Measurements from ENCODE around the gene SLC7A14. TPM values are rescaled to one million over a fixed set of nuclear protein-coding genes. Genes with fewer than 3 reads are reported as not detected.

SLC7A14 gene
- total RNA-seq, 1 experiment from 2014 or later: not detected

- no peaks in the 10 kb centered on the region for H3K9me3 ChIP-seq (ENCODE audit: control insufficient read depth in 1 of 2, insufficient read depth in 1 of 2, low read depth in 1 of 2, low read length in 2 of 2)
- ATAC-seq (no peak), DNase-seq (ENCODE audit: low read depth, low spot score) (no peak)
- no peak overlapping the region for H3K4me3 ChIP-seq (replicated peaks in 1 of 2; ENCODE audit: low read depth in 1 of 2, low read length in 2 of 2)
- H3K9ac ChIP-seq (ENCODE audit: low read length): no peak overlapping the region
- no peaks in the 10 kb centered on the region for H3K79me2 ChIP-seq (ENCODE audit: insufficient read depth, low read length)
- POLR2A ChIA-PET: no interaction called here
- CTCF ChIA-PET: no interaction called here
- BruUV-seq (replicated peaks): no TSS peak
- no peaks in the 10 kb centered on the region for H3K9me2 ChIP-seq (ENCODE audit: insufficient read depth)
- H3K4me1 ChIP-seq (ENCODE audit: control insufficient read depth in 1 of 2, insufficient read depth in 2 of 2, low read length in 2 of 2): no peaks in the 10 kb centered on the region
- no peaks in the 10 kb centered on the region for H3K27me3 ChIP-seq (ENCODE audit: insufficient read depth, low read length)
- H3K27ac ChIP-seq (ENCODE audit: low read depth, low read length): no peak overlapping the region
- H3K36me3 ChIP-seq (ENCODE audit: control insufficient read depth in 1 of 2, insufficient read depth in 2 of 2, low read length in 2 of 2): no peaks in the 10 kb centered on the region
- intact Hi-C loops (cut with micrococcal nuclease): no loop called here
- no peak overlapping the region for H3K4me2 ChIP-seq (ENCODE audit: low read length)
- no peak overlapping the region for H2AFZ ChIP-seq (ENCODE audit: low read depth, low read length, poor library complexity, severe bottlenecking)
- RAD21 ChIA-PET (ENCODE audit: low non-redundant PET in 1 of 2, low total read pairs in 2 of 2, uncharacterized antibody in 2 of 2, unreplicated experiment in 2 of 2): no interaction called here
- H4K20me1 ChIP-seq (ENCODE audit: insufficient read depth): no peaks in the 10 kb centered on the region
- TF ChIP-seq CEBPB (IDR thresholded peaks at IDR 0.05; ENCODE audit: low read depth) (no peak), CBX3 (IDR thresholded peaks at IDR 0.05; ENCODE audit: low read depth) (no peak), ATF3 (IDR thresholded peaks at IDR 0.05) (no peak), ZNF274 (IDR thresholded peaks at IDR 0.05; ENCODE audit: low read depth, low read length) (no peak), TCF7L2 (IDR thresholded peaks at IDR 0.05; ENCODE audit: borderline replicate concordance, extremely low read depth, insufficient read depth, insufficient read length) (no peak), SIN3A (IDR thresholded peaks at IDR 0.05; ENCODE audit: low read depth) (no peak), EGR1 (IDR thresholded peaks at IDR 0.05; ENCODE audit: low read depth) (no peak), RAD21 (IDR thresholded peaks at IDR 0.05; ENCODE audit: low read depth) (no peak), ZBTB33 (IDR thresholded peaks at IDR 0.05; ENCODE audit: extremely low read depth, insufficient replicate concordance, low read length) (no peak), ZFX (IDR thresholded peaks at IDR 0.05) (no peak), ELF1 (IDR thresholded peaks at IDR 0.05; ENCODE audit: borderline replicate concordance, low read depth) (no peak), EZH2phosphoT487 (IDR thresholded peaks at IDR 0.05; ENCODE audit: borderline replicate concordance) (no peak), SP1 (IDR thresholded peaks at IDR 0.05; ENCODE audit: low read depth) (no peak), SRF (IDR thresholded peaks at IDR 0.05; ENCODE audit: low read depth) (no peak), FOSL1 (IDR thresholded peaks at IDR 0.05; ENCODE audit: low read depth) (no peak), POLR2AphosphoS5 (IDR thresholded peaks at IDR 0.05; ENCODE audit: low read depth, low read length) (no peak), EZH2 (IDR thresholded peaks at IDR 0.05) (no peak), JUND (IDR thresholded peaks at IDR 0.05) (no peak), MAX (IDR thresholded peaks at IDR 0.05) (no peak)
Measured at GRCh38 chr3:170485294-170485693, 100.6 kb downstream of the SLC7A14 start.
